SKM-1 treated with dmso at 0.1 percent for 144 hours (cell line): Measurements from ENCODE around the gene FAM120A.

Source experiments
- DNase-seq: peaks from one replicate; lab custom pipeline; 2025; ENCODE audit not compliant: unreplicated experiment; lab: John Stamatoyannopoulos, UW

The FAM120A gene

DNA sequence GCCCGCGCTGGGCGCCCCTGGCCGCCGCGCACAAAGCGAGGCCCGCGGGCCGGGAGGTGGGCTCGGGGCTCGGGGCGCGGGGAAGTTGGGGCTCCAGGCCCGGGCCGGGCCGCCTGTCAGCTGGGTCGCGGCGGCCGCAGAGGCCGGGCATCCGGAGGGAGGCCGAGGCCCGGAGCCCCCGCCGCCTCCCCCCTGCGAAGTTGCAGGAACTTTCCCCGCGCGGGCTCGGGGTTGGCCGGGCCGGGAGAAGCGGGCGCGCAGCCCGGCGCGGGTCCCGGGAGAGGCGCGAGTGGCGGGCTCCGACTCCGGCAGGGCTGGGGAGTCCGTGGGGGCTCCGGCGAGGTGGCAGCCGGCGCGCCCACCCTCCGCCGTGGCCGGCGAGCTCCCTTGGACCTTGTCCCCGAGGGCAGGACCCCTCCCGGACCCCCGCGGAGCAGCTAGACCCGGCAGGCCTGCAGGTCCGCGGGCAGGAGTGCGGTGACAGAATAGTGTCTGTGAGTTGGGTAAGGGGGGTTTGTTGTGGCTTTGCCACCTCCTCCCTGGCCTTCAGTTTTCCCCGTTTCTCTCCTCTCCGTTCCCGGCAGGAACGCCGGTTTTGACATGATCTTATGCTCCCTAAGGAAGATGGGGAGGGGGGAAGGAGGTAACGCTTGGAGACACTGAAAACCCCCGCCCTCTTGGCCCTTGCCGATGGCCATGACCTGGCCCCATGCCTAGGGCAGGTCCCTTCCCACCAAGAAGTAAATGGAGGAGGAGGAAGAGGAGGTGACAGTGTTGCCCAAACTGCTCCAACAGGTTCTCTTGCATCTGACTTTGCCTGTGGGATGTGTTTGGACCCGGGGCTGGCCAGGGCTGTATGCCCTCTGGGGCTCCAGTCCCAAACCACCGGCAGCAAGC, 125.8 kb downstream of the FAM120A start:
- DNase-seq, result no peak

DNA sequence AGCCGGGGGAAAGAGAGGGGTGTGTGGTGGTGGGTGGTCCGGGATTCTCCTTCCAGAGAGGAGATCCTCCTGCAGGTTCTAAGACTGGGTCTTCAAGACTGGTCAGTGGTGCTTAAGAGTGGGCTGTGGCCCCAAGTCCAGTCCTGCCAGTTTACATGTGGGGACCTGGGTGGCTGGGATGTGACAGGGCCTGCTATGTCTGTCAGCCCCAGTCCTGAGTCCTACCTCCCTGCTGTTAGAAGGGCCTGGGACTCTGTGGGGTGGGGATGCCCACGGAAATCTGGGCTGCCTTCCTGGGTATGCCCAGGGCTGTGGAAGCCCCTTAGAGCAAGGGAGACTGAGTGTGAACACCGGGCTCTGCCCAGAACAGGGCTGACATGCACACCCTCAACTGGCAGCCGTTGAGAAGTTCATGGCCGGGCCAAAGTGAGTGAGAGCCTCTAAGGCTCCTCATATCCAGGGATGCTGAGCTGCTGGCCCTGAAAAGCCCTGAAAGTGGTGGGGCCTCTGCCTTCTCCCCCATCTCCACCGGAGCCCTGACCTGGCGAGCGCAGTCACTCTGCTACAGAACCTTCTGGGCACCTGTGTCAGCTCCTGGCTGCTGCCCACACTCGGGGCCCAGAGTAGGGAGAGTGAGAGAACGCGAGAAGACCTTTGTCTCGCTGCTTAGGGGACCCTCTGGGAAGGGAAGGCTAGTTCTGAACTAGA, 126.6 kb downstream of the FAM120A start:
- DNase-seq, result no peak

DNA sequence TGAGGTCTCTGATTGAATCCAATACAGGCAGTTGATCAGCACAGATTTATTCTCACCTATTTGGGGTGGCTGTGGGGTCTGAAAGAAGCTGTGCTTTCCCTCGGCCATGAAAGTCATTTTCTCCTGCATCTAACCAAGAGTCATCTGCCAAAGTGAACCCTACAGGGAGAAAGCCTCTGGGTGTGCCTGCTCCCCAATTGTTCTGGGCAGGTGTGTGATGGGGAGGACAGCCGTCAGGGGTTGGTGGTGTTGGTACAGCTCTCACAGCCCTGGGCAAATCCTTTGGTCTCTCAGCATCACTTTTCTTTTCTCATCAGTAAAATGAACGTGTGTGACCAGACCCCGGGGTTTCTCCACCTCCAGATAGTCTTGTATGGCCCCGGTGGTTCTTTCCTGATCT, 127.4 kb downstream of the FAM120A start:
- no peak for DNase-seq

DNA sequence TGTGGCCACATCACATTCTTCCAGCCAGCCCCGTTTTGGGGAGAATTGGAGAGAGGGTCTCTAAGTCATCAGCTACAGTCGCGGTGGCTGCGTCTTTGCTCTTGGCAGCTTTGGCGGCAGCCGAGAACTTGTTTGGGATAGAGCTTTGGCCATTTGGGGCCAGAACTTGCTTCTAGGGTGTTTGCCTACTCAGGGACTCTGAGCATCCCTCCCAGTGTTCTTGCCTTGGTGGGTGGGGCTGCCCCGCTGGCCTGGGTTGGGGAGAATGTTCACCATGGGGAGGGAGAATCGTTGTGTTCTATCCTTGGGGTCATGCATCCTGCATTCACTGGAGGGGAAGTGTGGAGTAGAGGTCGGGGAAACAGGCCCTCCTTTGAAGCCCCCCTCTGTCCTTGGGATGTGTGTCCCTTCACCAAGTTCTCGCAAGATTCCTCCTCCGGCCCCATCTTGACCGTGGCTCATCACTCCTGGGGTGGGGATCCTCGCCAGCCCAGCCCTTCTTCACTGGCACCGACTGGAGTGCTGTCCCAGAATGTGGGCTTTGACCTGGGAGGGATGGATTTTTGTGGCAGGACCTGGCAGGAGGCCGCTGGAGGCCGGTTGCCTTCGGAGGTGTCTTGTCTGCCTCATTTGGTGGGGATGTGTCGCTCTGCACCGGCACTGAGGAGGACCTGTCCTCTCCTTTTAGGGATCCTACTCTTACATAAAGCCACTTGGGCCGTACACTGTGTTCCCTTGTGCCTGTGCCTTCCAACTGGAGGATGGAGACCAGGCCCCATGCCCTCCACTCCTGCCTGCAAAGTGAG, 128.4 kb downstream of the FAM120A start:
- DNase-seq, result no peak

- DNase-seq, result no peak
Observed at GRCh38 chr9:93580654-93581380, 129.3 kb downstream of the FAM120A start.

- DNase-seq, result no peak
Observed at GRCh38 chr9:93582115-93582514, 130.6 kb downstream of the FAM120A start.

GRCh38 chr9:93582550-93582949, 131.1 kb downstream of the FAM120A start:
- no peak for DNase-seq

DNA sequence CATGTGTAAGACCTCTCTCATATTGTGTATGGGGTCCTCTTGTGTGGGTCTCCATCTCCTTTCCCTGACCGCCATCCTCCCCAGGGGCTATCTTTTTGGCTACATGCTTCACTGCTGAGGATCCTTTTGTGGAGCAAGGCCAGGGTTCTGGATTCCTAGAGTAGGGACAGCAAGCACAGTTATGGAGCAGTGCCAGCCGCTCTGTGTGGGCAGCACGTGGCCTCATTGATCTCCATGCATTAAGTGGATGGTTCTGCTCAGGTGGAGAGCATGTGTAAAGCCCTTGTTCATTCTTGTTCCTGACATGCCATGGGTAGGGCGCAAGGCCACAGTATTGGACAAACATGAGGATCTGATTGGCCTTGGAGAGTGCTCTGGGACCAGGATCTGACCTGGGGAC, 133.8 kb downstream of the FAM120A start:
- DNase-seq, result no peak

DNA sequence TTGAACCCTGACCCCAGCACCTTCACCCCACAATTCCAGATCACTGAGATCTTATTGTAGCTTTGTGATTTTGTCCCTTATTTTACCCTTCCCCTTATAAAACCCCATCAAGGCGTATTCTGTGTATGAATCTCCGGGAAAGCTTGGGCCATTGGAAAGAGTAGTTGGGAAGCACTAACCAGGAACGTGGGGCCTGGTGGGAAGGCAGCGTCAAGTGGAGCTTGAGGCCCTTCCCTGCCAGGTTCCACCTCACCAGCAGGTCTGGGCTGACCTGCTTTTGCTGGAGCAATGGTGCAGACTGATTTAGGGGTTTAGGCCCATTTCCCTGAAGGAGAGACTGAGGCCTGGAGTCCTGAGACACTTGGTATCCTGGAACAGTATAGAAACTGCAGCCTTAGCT, 134.2 kb downstream of the FAM120A start:
- no peak for DNase-seq

DNA sequence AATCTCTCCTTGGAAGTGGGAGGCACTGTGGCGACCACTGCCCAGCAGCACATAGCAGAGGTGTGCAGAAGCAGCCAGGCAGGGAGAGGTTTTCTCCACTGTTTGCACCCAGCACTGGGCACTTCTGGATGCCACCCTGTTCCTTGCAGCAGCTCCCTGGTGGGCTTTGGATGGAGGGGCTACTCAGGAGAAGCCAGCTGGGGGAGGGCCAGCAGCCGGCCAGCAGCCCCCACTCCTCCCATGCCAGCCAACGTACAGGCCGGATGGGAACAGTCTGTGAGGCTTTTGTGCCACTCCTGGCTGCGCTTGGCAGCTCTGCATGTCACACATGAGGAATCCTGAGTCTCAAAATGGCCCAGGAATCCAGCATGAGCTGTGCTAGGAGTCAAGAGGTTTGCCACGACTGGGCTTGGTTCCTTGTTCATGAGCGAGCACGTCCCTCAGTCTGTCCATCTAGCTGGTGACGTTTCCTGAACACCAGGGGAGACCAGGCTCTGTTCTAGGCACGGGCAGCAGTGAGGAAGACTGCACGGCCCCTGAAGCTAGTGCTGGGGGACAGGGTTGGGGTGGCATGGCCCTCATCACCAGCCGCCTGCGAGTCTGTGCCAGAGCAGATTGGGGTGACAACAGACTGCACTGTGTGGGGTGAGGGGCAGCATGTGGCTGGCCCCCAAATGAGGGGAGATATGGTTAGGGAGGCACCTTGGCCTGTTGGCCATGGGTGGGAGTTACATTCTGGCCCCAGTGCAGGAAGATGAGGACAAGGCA, 135.0 kb downstream of the FAM120A start:
- no peak for DNase-seq

DNA sequence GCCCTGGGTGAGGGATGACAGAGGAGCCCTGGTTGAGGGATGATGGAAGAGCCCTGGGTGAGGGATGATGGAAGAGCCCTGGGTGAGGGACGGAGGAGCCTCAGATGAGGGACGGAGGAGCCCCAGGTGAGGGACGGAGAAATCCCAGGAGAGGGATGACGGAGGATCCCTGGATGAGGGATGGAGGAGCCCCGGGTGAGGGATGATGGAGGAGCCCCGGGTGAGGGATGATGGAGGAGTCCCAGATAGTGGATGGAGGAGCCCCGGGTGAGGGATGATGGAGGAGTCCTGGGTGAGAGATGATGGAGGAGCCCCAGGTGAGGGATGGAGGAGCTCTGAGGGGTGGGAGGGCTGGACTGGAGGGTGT, 135.8 kb downstream of the FAM120A start:
- DNase-seq, result no peak

GRCh38 chr9:93587651-93588347, 136.3 kb downstream of the FAM120A start:
- DNase-seq, result no peak

GRCh38 chr9:93588641-93589609, 137.4 kb downstream of the FAM120A start:
- no peak for DNase-seq

- DNase-seq, result no peak
Observed at GRCh38 chr9:93589688-93590087, 138.2 kb downstream of the FAM120A start.

DNA sequence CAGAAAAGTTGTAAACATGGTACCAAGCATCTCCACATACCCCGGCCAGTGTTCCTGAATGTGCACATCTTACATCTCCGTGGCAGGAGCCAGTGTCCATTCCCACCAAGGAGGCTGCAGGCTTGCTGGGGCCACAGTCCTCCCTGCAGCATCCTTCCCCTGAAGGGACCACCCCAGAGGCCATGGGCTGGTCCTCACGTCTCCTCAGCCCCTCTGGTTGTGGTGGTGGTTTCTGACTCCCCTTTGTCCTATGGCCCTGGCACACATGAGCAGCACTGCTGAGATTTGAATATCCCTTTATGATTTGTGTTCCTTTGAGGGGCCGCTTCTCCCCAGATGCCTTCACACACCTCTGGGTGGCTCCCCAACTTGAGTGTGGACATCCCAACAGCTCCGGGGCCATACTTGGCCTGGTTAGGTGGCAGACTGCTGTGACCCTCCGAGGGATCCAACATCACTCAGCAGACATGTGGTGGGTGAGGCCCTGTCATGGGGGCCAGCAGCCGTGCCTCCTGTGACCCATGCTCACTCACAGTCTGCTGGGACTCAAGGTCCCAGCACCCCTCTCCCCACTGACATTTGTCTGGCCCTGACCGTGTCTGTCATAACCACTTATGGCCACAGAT, 139.2 kb downstream of the FAM120A start:
- no peak for DNase-seq

- DNase-seq, result no peak
Observed at GRCh38 chr9:93591301-93592007, 140.0 kb downstream of the FAM120A start.

GRCh38 chr9:93592008-93592642, 140.6 kb downstream of the FAM120A start:
- DNase-seq, result no peak
